Nephron (organoid): ENCODE data around the gene NRCAM.

ENCODE experiments used
- H3K27ac Mint-ChIP-seq, 3 experiments: 2 replicates each; pipeline ENCODE4 v1.8.0; 2020; ENCODE audit warnings: mixed read lengths in 3 of 3, mild to moderate bottlenecking in 2 of 3, moderate library complexity in 1 of 3
- H3K27me3 Mint-ChIP-seq: 2 replicates; pipeline ENCODE4 v1.8.0; 2021; ENCODE audit warnings: low read depth, mild to moderate bottlenecking, moderate library complexity, mixed read lengths
- H3K36me3 Mint-ChIP-seq: 2 replicates; pipeline ENCODE4 v1.8.0; 2020; ENCODE audit warnings: low read depth, mixed read lengths
- H3K4me1 Mint-ChIP-seq: 2 replicates; pipeline ENCODE4 v1.8.0; 2020; ENCODE audit warnings: mixed read lengths
- H3K4me3 Mint-ChIP-seq, 3 experiments: 2 replicates each; pipeline ENCODE4 v1.8.0; 2020; ENCODE audit warnings: mild to moderate bottlenecking in 3 of 3, mixed read lengths in 3 of 3, moderate library complexity in 2 of 3
- H3K9me3 Mint-ChIP-seq: 2 replicates; pipeline ENCODE4 v1.8.0; 2020; ENCODE audit warnings: mixed read lengths
- CTCF ChIP-seq, 3 experiments: fragments of 200-600 bp; sonication (generic); IDR thresholded peaks; one replicate each; pipeline ENCODE4 v1.5.0; 2021; ENCODE audit warnings: antibody characterized with exemption in 3 of 3; ENCODE audit not compliant: unreplicated experiment in 3 of 3

The NRCAM gene

GRCh38 chr7:108268200-108268820 lies 187.9 kb downstream of the NRCAM start:
- H3K36me3 Mint-ChIP-seq: no peaks in the 10 kb centered on the region
- no peak for TF ChIP-seq CTCF (IDR thresholded peaks at IDR 0.05; ENCODE audit: unreplicated experiment in 3 of 3)
- no peak overlapping the region for H3K4me3 Mint-ChIP-seq
- H3K27me3 Mint-ChIP-seq: no peaks in the 10 kb centered on the region
- H3K4me1 Mint-ChIP-seq: peaks cover 3% of the 10 kb centered on the region
- H3K9me3 Mint-ChIP-seq: no peaks in the 10 kb centered on the region
- H3K27ac Mint-ChIP-seq: no peak overlapping the region

GRCh38 chr7:108267615-108268014 lies 188.6 kb downstream of the NRCAM start:
- Mint-ChIP-seq H3K27me3 (no peaks in the 10 kb centered on the region), H3K36me3 (no peaks in the 10 kb centered on the region), H3K27ac (no peak overlapping the region), H3K4me3 (no peak overlapping the region), H3K9me3 (no peaks in the 10 kb centered on the region), H3K4me1 (peaks cover 6% of the 10 kb centered on the region)
- no peak for TF ChIP-seq CTCF (IDR thresholded peaks at IDR 0.05; ENCODE audit: unreplicated experiment in 3 of 3)

GRCh38 chr7:108266491-108266890 lies 189.7 kb downstream of the NRCAM start:
- Mint-ChIP-seq H3K36me3 (no peaks in the 10 kb centered on the region), H3K9me3 (no peaks in the 10 kb centered on the region), H3K27ac (no peak overlapping the region), H3K4me3 (no peak overlapping the region), H3K4me1 (peaks cover 6% of the 10 kb centered on the region), H3K27me3 (no peaks in the 10 kb centered on the region)
- TF ChIP-seq CTCF (IDR thresholded peaks at IDR 0.05; ENCODE audit: unreplicated experiment in 3 of 3): no peak

- TF ChIP-seq CTCF (IDR thresholded peaks at IDR 0.05; ENCODE audit: unreplicated experiment in 3 of 3): no peak
- Mint-ChIP-seq H3K27ac (no peak overlapping the region), H3K36me3 (no peaks in the 10 kb centered on the region), H3K4me3 (no peak overlapping the region), H3K27me3 (no peaks in the 10 kb centered on the region), H3K9me3 (no peaks in the 10 kb centered on the region), H3K4me1 (peaks cover 6% of the 10 kb centered on the region)
Observed at GRCh38 chr7:108266035-108266434, 190.2 kb downstream of the NRCAM start.

- no peak overlapping the region for H3K27ac Mint-ChIP-seq
- H3K36me3 Mint-ChIP-seq: no peaks in the 10 kb centered on the region
- no peaks in the 10 kb centered on the region for H3K27me3 Mint-ChIP-seq
- TF ChIP-seq CTCF (IDR thresholded peaks at IDR 0.05; ENCODE audit: unreplicated experiment in 3 of 3): no peak
- H3K9me3 Mint-ChIP-seq: no peaks in the 10 kb centered on the region
- H3K4me3 Mint-ChIP-seq: no peak overlapping the region
- H3K4me1 Mint-ChIP-seq: peaks cover 6% of the 10 kb centered on the region
Observed at GRCh38 chr7:108265007-108265406, 191.2 kb downstream of the NRCAM start.

GRCh38 chr7:108263425-108263824 lies 192.8 kb downstream of the NRCAM start:
- Mint-ChIP-seq H3K4me1 (peaks cover 6% of the 10 kb centered on the region), H3K4me3 (no peak overlapping the region), H3K27me3 (no peaks in the 10 kb centered on the region), H3K36me3 (no peaks in the 10 kb centered on the region), H3K27ac (no peak overlapping the region), H3K9me3 (peaks cover 4% of the 10 kb centered on the region)
- no peak for TF ChIP-seq CTCF (IDR thresholded peaks at IDR 0.05; ENCODE audit: unreplicated experiment in 3 of 3)
